NCI-H146 treated with DMSO at 0.1 percent for 48 hours (cell line): ENCODE results near the gene ADTRP.
"Not testable (repeated sequence)": the region's sequence is repeated elsewhere in the genome, so short reads cannot be mapped to it uniquely, and the experiment has no call there.

ENCODE experiments used
- DNase-seq: peaks from one replicate; lab custom pipeline; 2025; ENCODE audit not compliant: unreplicated experiment; lab: John Stamatoyannopoulos, UW

Gene ADTRP

GRCh38 chr6:11804135-11804534, 25.5 kb upstream of the ADTRP start:
- DNase-seq = no peak

- DNase-seq = no peak
These were observed 25.0 kb upstream of the ADTRP start for GRCh38 chr6:11803591-11803971.

GRCh38 chr6:11802886-11803590, 24.4 kb upstream of the ADTRP start:
- DNase-seq = no peak

- DNase-seq = not testable (repeated sequence)
These were observed 21.9 kb upstream of the ADTRP start for GRCh38 chr6:11800531-11800930.

- no peak for DNase-seq
These were observed 19.9 kb upstream of the ADTRP start for GRCh38 chr6:11798538-11798937.

GRCh38 chr6:11798096-11798495, 19.5 kb upstream of the ADTRP start:
- no peak for DNase-seq

- DNase-seq = no peak
These were observed 18.2 kb upstream of the ADTRP start for GRCh38 chr6:11796829-11797228.

GRCh38 chr6:11795403-11795802, 16.8 kb upstream of the ADTRP start:
- no peak for DNase-seq

GRCh38 chr6:11793277-11793676, 14.7 kb upstream of the ADTRP start:
- DNase-seq = no peak

GRCh38 chr6:11791354-11792107, 12.9 kb upstream of the ADTRP start:
- no peak for DNase-seq

- no peak for DNase-seq
These were observed 11.1 kb upstream of the ADTRP start for GRCh38 chr6:11789744-11790143.

- DNase-seq = no peak
These were observed 9.4 kb upstream of the ADTRP start for GRCh38 chr6:11788043-11788442.

- no peak for DNase-seq
These were observed 7.4 kb upstream of the ADTRP start for GRCh38 chr6:11785774-11786579.

GRCh38 chr6:11785415-11785773, 6.8 kb upstream of the ADTRP start:
- no peak for DNase-seq

- DNase-seq = no peak
These were observed 5.7 kb upstream of the ADTRP start for GRCh38 chr6:11784341-11784740.

GRCh38 chr6:11783524-11784064, 5.0 kb upstream of the ADTRP start:
- DNase-seq = no peak

- DNase-seq = no peak
These were observed 3.9 kb upstream of the ADTRP start for GRCh38 chr6:11782524-11782923.

GRCh38 chr6:11780097-11780428, 1.5 kb upstream of the ADTRP start:
- DNase-seq = no peak

- no peak for DNase-seq
These were observed 910 bp upstream of the ADTRP start for GRCh38 chr6:11779329-11780096.

- no peak for DNase-seq
These were observed 567 bp downstream of the ADTRP start for GRCh38 chr6:11778036-11778435.

GRCh38 chr6:11775791-11776409, 2.7 kb downstream of the ADTRP start:
- no peak for DNase-seq
